Adrenal gland (tissue), 12 donors: Measurements from ENCODE around the gene CUTC. TPM values are rescaled to one million over a fixed set of nuclear protein-coding genes. Genes with fewer than 3 reads are reported as not detected.

Experiments
- DNase-seq, 7 donors: peaks; one replicate each; pipeline ENCODE4 v3.0.0-alpha.2; 2019 to 2020
- H3K27ac ChIP-seq, 5 donors: fragments of 200-600 bp; sonication (generic) in 4 of 5; 1 replicate in 3 of 5; 2 replicates in 2 of 5; pipeline versions ENCODE4 v1.5.1 to v1.8.0; 2016 to 2020; ENCODE audit warnings: mild to moderate bottlenecking in 1 of 5
- H3K27me3 ChIP-seq: fragments of 200-600 bp; 2 replicates; pipeline ENCODE4 v1.8.0; 2021
- H3K36me3 ChIP-seq, 2 donors: fragments of 200-600 bp; replicated peaks in 1 of 2; 1 replicate in 1 of 2; 2 replicates in 1 of 2; pipeline versions ENCODE4 v1.5.1 to v1.8.0; 2018 to 2022
- H3K4me1 ChIP-seq, 2 donors: fragments of 200-600 bp; replicated peaks in 1 of 2; 1 replicate in 1 of 2; 2 replicates in 1 of 2; pipeline versions ENCODE4 v1.5.1 to v1.8.0; 2018 to 2021
- H3K4me3 ChIP-seq, 4 donors: fragments of 200-600 bp; sonication (generic) in 3 of 4; one replicate each; pipeline ENCODE4 v1.5.1; 2016 to 2018
- H3K9me3 ChIP-seq, 3 donors: fragments of 200-600 bp; sonication (generic) in 1 of 3; replicated peaks in 1 of 3; 1 replicate in 2 of 3; 2 replicates in 1 of 3; pipeline versions ENCODE4 v1.5.1 to v1.8.0; 2016 to 2021
- POLR2A ChIP-seq, 2 donors: fragments of 450-650 bp; IDR thresholded peaks; one replicate each; pipeline ENCODE4 v1.6.1; 2017; ENCODE audit warnings: antibody characterized with exemption in 2 of 2, mild to moderate bottlenecking in 2 of 2, moderate library complexity in 1 of 2
- WGBS, 4 donors: extraction: QIAGEN DNeasy Blood & Tissue Kit in 2 of 4; methylation state at CpG; one replicate each; pipeline versions ENCODE4 v1.1.5 to v1.1.7; 2013 to 2017; 5-methylcytosine and 5-hydroxymethylcytosine counted together
- intact Hi-C, 2 donors: fragments of 100-400 bp; cut with DNase I; formaldehyde crosslinking; loops; one replicate each; pipeline versions ENCODE4 v1.14.1 to v1.15.0; 2022 to 2023
- polyA plus RNA-seq, 3 donors: library from polyadenylated mRNA; stranded (reverse); fragments of 200-250 nt in 2 of 3; fragments of 350-450 nt in 1 of 3; fragmentation: Illumina TruSeq in 1 of 3; extraction: RNeasy Lipid Tissue Mini Kit (QIAGEN cat#74804) in 1 of 3; gene quantifications; one replicate each; pipeline ENCODE4 v1.2.3, GENCODE V29; 2013 to 2014
- total RNA-seq, 9 donors: library from RNA; depleted of rRNA in 4 of 9; stranded (reverse); fragments of >200 nt in 4 of 9; fragments of 120-200 nt in 1 of 9; fragmentation: NEBNext Ultra II Directional in 1 of 9; extraction: Animal tissue kit (Norgen Biotek cat#: 25700) in 1 of 9; gene quantifications; one replicate each; pipeline versions ENCODE4 v1.1.0 to v1.2.4, GENCODE V29; 2013 to 2023
- TF ChIP-seq, protein P1 (sequence below), 6 experiments: fragments of 450-650 bp in 4 of 6; fragments of 200-600 bp in 2 of 6; sonication (generic) in 1 of 6; IDR thresholded peaks; 1 replicate in 5 of 6; 2 replicates in 1 of 6; pipeline versions ENCODE4 v1.5.1 to v1.8.0; 2016 to 2021; ENCODE audit warnings: antibody characterized with exemption in 6 of 6, mild to moderate bottlenecking in 2 of 6, moderate library complexity in 1 of 6
- donor health status: healthy with polysubstance abuse.
- donor health status: Bipolar disorder and iron deficiency.
- donor health status: DM: yes; HTN: yes; CAD: no.
- donor health status: DM: no; HTN: no; CAD: no.
- donor health status: DM: no; HTN: no; CAD: no.
- donor health status: DM: yes; HTN: yes; CAD: no.

Gene CUTC
- total and polyA plus RNA-seq, 12 donors = 16.0 to 36.5 (median 19.9) TPM

DNA sequence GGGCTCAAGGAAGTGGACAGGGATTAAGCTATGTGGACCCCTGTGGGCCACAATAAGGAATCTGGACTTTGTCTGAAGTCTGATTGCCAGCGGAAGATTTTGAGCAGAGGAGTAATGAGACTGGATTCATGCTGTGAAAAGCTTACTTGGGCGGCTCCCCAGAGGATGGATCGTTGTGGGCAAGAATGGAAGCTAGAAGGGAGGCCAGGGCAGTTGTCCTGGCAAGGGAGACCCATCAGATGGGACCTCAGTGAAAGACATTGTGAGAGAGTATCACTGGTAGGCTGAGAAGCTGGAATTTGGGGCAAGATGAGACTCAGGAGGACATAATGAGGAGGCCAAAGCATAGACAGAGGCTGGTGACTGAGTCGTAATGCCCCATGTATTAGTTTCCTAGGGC, 66.0 kb downstream of the CUTC start:
- no peak for DNase-seq
- Histone ChIP-seq H3K27ac (no peak overlapping the region), H3K4me3 (no peak overlapping the region), H3K9me3 (no peaks in the 10 kb centered on the region), H3K36me3 (no peaks in the 10 kb centered on the region), H3K4me1 (no peaks in the 10 kb centered on the region), H3K27me3 (no peaks in the 10 kb centered on the region)
- intact Hi-C loops = no loop called here
- TF ChIP-seq, protein P1, sequence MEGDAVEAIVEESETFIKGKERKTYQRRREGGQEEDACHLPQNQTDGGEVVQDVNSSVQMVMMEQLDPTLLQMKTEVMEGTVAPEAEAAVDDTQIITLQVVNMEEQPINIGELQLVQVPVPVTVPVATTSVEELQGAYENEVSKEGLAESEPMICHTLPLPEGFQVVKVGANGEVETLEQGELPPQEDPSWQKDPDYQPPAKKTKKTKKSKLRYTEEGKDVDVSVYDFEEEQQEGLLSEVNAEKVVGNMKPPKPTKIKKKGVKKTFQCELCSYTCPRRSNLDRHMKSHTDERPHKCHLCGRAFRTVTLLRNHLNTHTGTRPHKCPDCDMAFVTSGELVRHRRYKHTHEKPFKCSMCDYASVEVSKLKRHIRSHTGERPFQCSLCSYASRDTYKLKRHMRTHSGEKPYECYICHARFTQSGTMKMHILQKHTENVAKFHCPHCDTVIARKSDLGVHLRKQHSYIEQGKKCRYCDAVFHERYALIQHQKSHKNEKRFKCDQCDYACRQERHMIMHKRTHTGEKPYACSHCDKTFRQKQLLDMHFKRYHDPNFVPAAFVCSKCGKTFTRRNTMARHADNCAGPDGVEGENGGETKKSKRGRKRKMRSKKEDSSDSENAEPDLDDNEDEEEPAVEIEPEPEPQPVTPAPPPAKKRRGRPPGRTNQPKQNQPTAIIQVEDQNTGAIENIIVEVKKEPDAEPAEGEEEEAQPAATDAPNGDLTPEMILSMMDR (IDR thresholded peaks at IDR 0.05) = no peak
- no peak for TF ChIP-seq POLR2A (IDR thresholded peaks at IDR 0.05)
- 84 to 92% (median 86%) methylated on average over 4 of the region's 4 CpGs for WGBS, 4 donors

DNA sequence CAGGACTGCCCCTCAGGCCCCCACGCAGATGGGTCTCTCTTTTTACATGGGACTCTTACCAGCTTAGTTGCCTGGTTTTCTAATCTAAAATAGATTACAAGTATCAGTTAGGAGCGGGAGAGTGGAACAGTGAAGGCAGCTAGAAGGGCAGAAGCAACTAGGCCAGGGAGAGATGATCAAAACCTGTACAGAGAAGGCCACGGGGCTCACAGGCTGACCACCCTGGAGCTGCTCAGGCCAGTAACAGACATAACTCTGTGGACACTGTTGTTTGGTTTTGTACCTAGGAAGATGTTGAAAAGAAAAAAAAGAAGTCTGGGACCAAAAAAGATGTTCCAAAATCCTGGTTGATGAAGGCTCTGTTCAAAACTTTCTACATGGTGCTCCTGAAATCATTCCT, 66.9 kb downstream of the CUTC start:
- no peak overlapping the region for H3K27ac ChIP-seq
- no peak for TF ChIP-seq POLR2A (IDR thresholded peaks at IDR 0.05)
- TF ChIP-seq, protein P1 (IDR thresholded peaks at IDR 0.05) = no peak
- H3K36me3 ChIP-seq = no peaks in the 10 kb centered on the region
- no peak for DNase-seq
- H3K4me1 ChIP-seq = no peaks in the 10 kb centered on the region
- intact Hi-C loops = no loop called here
- WGBS, 4 donors = 76 to 91% (median 87%) methylated on average over 3 of the region's 3 CpGs
- H3K9me3 ChIP-seq = no peaks in the 10 kb centered on the region
- H3K27me3 ChIP-seq = no peaks in the 10 kb centered on the region
- no peak overlapping the region for H3K4me3 ChIP-seq

DNA sequence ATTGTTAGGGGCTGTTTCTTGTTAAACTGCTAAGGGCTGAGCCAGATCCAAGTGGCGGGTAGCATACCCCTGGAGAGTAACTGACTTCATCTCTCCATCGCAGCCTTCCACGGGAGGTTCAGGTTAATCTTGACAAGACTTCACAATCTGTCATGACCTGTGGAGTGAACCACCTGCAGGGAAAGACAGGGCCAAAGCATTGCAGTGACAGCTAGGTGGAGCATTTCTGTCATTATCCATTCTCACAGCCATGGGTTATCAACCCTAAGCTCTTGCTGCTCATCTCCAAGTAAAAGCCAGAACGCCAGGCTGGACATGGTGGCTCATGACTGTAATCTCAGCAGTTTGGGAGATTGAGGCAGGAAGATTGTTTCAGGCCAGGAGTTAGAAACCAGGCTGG, 67.6 kb downstream of the CUTC start:
- WGBS, 4 donors = 83 to 91% (median 90%) methylated on average over 4 of the region's 4 CpGs

DNA sequence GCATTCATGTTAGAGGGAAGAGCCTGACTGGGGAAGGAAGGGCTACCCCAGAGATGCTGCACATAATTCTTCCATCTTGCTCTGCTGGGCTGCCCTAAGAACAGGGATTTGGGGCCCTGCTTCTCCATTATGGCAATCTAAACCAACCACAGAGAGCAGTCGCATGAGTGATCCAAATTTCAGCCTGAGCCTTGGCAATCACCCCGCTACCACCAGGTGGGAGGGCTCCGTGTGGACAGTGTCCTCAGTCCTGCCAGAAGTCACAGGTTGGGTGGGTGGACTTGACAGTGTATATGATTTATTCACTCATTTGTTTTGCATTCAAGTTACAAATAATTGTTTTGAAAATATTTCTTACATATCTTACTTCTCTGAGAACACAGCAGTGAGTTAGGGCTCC, 72.4 kb downstream of the CUTC start:
- TF ChIP-seq POLR2A (IDR thresholded peaks at IDR 0.05) = no peak
- TF ChIP-seq, protein P1 (IDR thresholded peaks at IDR 0.05) = no peak
- Histone ChIP-seq H3K9me3 (no peaks in the 10 kb centered on the region), H3K4me3 (no peak overlapping the region), H3K36me3 (no peaks in the 10 kb centered on the region), H3K27me3 (no peaks in the 10 kb centered on the region), H3K27ac (no peak overlapping the region), H3K4me1 (no peaks in the 10 kb centered on the region)
- intact Hi-C loops = no loop called here
- WGBS, 4 donors = 88 to 100% (median 90%) methylated on average over 3 of the region's 3 CpGs
- DNase-seq = no peak

More for the DNA sequence above, 67.6 kb downstream of the CUTC start:
- Histone ChIP-seq H3K4me1 (no peaks in the 10 kb centered on the region), H3K27ac (no peak overlapping the region), H3K27me3 (no peaks in the 10 kb centered on the region), H3K9me3 (no peaks in the 10 kb centered on the region), H3K4me3 (no peak overlapping the region), H3K36me3 (no peaks in the 10 kb centered on the region)
- no peak for TF ChIP-seq POLR2A (IDR thresholded peaks at IDR 0.05)
- intact Hi-C loops = no loop called here
- DNase-seq = no peak

DNA sequence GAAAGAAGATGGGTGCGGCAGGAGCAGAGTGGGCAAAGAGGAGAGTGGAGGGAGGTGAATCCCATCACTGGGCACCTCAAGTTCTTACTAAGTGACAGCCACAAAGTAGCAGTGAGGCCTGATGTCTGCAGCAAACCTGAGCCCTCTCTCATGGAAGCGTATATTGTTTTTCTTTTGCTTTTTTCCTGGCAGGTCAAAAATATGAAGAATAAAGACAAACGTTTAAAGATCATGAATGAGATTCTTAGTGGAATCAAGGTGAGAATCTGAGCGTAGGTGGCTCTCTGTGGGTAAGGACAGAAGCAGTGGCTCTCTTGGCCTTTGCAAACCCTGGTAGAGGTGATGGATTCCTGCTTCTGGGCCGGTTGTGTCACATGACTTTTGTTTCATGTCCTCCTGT, 73.2 kb downstream of the CUTC start:
- DNase-seq = no peak

More for the DNA sequence above, 73.2 kb downstream of the CUTC start:
- H3K27me3 ChIP-seq = no peaks in the 10 kb centered on the region
- WGBS, 4 donors = 84 to 92% (median 89%) methylated on average over 5 of the region's 5 CpGs
- H3K9me3 ChIP-seq = no peaks in the 10 kb centered on the region
- no peak overlapping the region for H3K4me3 ChIP-seq
- H3K4me1 ChIP-seq = no peaks in the 10 kb centered on the region
- TF ChIP-seq, protein P1 (IDR thresholded peaks at IDR 0.05) = no peak
- no peak for TF ChIP-seq POLR2A (IDR thresholded peaks at IDR 0.05)
- no peak overlapping the region for H3K27ac ChIP-seq
- intact Hi-C loops = no loop called here
- no peaks in the 10 kb centered on the region for H3K36me3 ChIP-seq
